ENCODE measurements around the gene WBP11. TPM values are rescaled to one million over a fixed set of nuclear protein-coding genes. Genes with fewer than 3 reads are reported as not detected.

Gene WBP11
- total and polyA plus RNA-seq, 2 of the 13 experiments (the other 11 are each of a cell fraction or from before 2014, with no cell fraction given), result 7.6 to 31.0 TPM

DNA sequence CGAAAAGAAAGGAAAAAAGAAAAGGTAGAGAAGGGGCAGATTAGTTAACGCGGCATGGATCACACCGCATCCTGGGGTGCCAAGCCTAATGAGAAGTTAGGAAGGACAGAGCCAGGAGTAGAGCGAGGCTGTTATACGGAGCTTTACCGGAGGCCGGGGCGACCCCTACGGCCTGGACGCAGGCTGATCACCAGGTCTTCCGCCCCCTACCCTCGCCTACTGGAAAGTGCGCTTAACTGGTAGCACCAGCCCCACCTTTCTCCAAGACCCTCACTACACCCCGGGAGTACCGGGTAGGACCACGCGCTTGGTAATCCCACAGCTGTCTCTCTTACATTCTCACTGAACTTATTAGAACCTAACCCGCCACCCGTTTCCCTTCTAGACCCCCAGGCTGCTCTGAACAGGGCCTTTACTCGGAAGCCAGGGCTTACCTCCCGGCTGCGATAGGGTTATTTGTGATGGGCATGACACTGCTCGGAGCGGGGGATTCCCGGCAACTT, 33.8 kb downstream of the WBP11 start (continued):
- TF ChIP-seq, protein P1, sequence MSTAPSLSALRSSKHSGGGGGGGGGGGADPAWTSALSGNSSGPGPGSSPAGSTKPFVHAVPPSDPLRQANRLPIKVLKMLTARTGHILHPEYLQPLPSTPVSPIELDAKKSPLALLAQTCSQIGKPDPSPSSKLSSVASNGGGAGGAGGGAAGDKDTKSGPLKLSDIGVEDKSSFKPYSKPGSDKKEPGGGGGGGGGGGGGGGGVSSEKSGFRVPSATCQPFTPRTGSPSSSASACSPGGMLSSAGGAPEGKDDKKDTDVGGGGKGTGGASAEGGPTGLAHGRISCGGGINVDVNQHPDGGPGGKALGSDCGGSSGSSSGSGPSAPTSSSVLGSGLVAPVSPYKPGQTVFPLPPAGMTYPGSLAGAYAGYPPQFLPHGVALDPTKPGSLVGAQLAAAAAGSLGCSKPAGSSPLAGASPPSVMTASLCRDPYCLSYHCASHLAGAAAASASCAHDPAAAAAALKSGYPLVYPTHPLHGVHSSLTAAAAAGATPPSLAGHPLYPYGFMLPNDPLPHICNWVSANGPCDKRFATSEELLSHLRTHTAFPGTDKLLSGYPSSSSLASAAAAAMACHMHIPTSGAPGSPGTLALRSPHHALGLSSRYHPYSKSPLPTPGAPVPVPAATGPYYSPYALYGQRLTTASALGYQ (CRISPR knock-in tag; IDR thresholded peaks at IDR 0.05), result no peak
- no peak for TF ChIP-seq GABPB1 (CRISPR knock-in tag; IDR thresholded peaks at IDR 0.05)
- TF ChIP-seq, protein P2, sequence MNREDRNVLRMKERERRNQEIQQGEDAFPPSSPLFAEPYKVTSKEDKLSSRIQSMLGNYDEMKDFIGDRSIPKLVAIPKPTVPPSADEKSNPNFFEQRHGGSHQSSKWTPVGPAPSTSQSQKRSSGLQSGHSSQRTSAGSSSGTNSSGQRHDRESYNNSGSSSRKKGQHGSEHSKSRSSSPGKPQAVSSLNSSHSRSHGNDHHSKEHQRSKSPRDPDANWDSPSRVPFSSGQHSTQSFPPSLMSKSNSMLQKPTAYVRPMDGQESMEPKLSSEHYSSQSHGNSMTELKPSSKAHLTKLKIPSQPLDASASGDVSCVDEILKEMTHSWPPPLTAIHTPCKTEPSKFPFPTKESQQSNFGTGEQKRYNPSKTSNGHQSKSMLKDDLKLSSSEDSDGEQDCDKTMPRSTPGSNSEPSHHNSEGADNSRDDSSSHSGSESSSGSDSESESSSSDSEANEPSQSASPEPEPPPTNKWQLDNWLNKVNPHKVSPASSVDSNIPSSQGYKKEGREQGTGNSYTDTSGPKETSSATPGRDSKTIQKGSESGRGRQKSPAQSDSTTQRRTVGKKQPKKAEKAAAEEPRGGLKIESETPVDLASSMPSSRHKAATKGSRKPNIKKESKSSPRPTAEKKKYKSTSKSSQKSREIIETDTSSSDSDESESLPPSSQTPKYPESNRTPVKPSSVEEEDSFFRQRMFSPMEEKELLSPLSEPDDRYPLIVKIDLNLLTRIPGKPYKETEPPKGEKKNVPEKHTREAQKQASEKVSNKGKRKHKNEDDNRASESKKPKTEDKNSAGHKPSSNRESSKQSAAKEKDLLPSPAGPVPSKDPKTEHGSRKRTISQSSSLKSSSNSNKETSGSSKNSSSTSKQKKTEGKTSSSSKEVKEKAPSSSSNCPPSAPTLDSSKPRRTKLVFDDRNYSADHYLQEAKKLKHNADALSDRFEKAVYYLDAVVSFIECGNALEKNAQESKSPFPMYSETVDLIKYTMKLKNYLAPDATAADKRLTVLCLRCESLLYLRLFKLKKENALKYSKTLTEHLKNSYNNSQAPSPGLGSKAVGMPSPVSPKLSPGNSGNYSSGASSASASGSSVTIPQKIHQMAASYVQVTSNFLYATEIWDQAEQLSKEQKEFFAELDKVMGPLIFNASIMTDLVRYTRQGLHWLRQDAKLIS (CRISPR knock-in tag; IDR thresholded peaks at IDR 0.05), result no peak
- TF ChIP-seq MTF2 (CRISPR knock-in tag; IDR thresholded peaks at IDR 0.05; ENCODE audit: borderline replicate concordance), result no peak
- TF ChIP-seq, protein P3, sequence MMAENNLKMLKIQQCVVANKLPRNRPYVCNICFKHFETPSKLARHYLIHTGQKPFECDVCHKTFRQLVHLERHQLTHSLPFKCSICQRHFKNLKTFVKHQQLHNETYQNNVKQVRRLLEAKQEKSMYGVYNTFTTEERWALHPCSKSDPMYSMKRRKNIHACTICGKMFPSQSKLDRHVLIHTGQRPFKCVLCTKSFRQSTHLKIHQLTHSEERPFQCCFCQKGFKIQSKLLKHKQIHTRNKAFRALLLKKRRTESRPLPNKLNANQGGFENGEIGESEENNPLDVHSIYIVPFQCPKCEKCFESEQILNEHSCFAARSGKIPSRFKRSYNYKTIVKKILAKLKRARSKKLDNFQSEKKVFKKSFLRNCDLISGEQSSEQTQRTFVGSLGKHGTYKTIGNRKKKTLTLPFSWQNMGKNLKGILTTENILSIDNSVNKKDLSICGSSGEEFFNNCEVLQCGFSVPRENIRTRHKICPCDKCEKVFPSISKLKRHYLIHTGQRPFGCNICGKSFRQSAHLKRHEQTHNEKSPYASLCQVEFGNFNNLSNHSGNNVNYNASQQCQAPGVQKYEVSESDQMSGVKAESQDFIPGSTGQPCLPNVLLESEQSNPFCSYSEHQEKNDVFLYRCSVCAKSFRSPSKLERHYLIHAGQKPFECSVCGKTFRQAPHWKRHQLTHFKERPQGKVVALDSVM (CRISPR knock-in tag; IDR thresholded peaks at IDR 0.05), result no peak
- TF ChIP-seq GATAD1 (CRISPR knock-in tag; IDR thresholded peaks at IDR 0.05), result no peak
- TF ChIP-seq, protein P4, sequence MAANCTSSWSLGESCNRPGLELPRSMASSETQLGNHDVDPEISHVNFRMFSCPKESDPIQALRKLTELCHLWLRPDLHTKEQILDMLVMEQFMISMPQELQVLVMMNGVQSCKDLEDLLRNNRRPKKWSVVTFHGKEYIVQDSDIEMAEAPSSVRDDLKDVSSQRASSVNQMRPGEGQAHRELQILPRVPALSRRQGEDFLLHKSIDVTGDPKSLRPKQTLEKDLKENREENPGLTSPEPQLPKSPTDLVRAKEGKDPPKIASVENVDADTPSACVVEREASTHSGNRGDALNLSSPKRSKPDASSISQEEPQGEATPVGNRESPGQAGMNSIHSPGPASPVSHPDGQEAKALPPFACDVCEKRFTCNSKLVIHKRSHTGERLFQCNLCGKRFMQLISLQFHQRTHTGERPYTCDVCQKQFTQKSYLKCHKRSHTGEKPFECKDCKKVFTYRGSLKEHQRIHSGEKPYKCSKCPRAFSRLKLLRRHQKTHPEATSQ (CRISPR knock-in tag; IDR thresholded peaks at IDR 0.05; ENCODE audit: borderline replicate concordance), result 0 out of 2 replicates have a peak, but pooled peaks have one; percentile 80
- TF ChIP-seq, protein P5, sequence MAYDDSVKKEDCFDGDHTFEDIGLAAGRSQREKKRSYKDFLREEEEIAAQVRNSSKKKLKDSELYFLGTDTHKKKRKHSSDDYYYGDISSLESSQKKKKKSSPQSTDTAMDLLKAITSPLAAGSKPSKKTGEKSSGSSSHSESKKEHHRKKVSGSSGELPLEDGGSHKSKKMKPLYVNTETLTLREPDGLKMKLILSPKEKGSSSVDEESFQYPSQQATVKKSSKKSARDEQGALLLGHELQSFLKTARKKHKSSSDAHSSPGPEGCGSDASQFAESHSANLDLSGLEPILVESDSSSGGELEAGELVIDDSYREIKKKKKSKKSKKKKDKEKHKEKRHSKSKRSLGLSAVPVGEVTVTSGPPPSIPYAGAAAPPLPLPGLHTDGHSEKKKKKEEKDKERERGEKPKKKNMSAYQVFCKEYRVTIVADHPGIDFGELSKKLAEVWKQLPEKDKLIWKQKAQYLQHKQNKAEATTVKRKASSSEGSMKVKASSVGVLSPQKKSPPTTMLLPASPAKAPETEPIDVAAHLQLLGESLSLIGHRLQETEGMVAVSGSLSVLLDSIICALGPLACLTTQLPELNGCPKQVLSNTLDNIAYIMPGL (CRISPR knock-in tag; IDR thresholded peaks at IDR 0.05; ENCODE audit: borderline replicate concordance in 1 of 2, low read depth in 1 of 2), result no peak
- no peak for TF ChIP-seq ZFP37 (CRISPR knock-in tag; IDR thresholded peaks at IDR 0.05; ENCODE audit: borderline replicate concordance)
- no peak for TF ChIP-seq MIER2 (CRISPR knock-in tag; IDR thresholded peaks at IDR 0.05)
- TF ChIP-seq, protein P6, sequence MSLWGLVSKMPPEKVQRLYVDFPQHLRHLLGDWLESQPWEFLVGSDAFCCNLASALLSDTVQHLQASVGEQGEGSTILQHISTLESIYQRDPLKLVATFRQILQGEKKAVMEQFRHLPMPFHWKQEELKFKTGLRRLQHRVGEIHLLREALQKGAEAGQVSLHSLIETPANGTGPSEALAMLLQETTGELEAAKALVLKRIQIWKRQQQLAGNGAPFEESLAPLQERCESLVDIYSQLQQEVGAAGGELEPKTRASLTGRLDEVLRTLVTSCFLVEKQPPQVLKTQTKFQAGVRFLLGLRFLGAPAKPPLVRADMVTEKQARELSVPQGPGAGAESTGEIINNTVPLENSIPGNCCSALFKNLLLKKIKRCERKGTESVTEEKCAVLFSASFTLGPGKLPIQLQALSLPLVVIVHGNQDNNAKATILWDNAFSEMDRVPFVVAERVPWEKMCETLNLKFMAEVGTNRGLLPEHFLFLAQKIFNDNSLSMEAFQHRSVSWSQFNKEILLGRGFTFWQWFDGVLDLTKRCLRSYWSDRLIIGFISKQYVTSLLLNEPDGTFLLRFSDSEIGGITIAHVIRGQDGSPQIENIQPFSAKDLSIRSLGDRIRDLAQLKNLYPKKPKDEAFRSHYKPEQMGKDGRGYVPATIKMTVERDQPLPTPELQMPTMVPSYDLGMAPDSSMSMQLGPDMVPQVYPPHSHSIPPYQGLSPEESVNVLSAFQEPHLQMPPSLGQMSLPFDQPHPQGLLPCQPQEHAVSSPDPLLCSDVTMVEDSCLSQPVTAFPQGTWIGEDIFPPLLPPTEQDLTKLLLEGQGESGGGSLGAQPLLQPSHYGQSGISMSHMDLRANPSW (CRISPR knock-in tag; IDR thresholded peaks at IDR 0.05; ENCODE audit: borderline replicate concordance), result no peak
- no peak for TF ChIP-seq MLLT10 (CRISPR knock-in tag; IDR thresholded peaks at IDR 0.05)
